CD14-positive monocyte (primary cell): Measurements from ENCODE around the gene N4BP2L2. TPM values are rescaled to one million over a fixed set of nuclear protein-coding genes. Genes with fewer than 3 reads are reported as not detected.

ENCODE experiments used
- DNase-seq, 3 donors: peaks; one replicate each; pipeline ENCODE4 v3.0.0-alpha.2; 2011 to 2022
- H2AFZ ChIP-seq: 2 replicates; pipeline ENCODE4 v1.6.0; 2012; ENCODE audit warnings: mild to moderate bottlenecking, low read depth, low read length, inconsistent platforms; ENCODE audit not compliant: insufficient read depth, poor library complexity, severe bottlenecking
- H3K27ac ChIP-seq, 2 donors: 1 replicate in 1 of 2; 2 replicates in 1 of 2; pipeline ENCODE4 v1.5.1; 2012 to 2013; ENCODE audit warnings: low read length in 2 of 2, control low read depth in 1 of 2, inconsistent platforms in 1 of 2, low read depth in 1 of 2, mild to moderate bottlenecking in 1 of 2
- H3K27me3 ChIP-seq, 2 donors: one replicate each; pipeline versions ENCODE4 v1.6.0 to v1.6.1; 2011 to 2013; ENCODE audit warnings: low read length in 2 of 2; ENCODE audit not compliant: control insufficient read depth in 2 of 2, insufficient read depth in 2 of 2
- H3K36me3 ChIP-seq, 2 donors: replicated peaks in 1 of 2; 1 replicate in 1 of 2; 2 replicates in 1 of 2; pipeline versions ENCODE4 v1.5.1 to v1.6.1; 2012 to 2013; ENCODE audit warnings: low read length in 2 of 2, control low read depth in 1 of 2, inconsistent platforms in 1 of 2, mild to moderate bottlenecking in 1 of 2; ENCODE audit not compliant: insufficient read depth in 2 of 2, control insufficient read depth in 1 of 2
- H3K4me1 ChIP-seq, 2 donors: 1 replicate in 1 of 2; 2 replicates in 1 of 2; pipeline versions ENCODE4 v1.5.1 to v1.6.1; 2012 to 2013; ENCODE audit warnings: low read length in 2 of 2, control low read depth in 1 of 2, inconsistent platforms in 1 of 2, mild to moderate bottlenecking in 1 of 2, moderate library complexity in 1 of 2; ENCODE audit not compliant: insufficient read depth in 2 of 2, control insufficient read depth in 1 of 2
- H3K4me2 ChIP-seq: replicated peaks from 2 replicates; pipeline ENCODE3; 2012; ENCODE audit warnings: low read length, moderate library complexity, mild to moderate bottlenecking; ENCODE audit not compliant: poor library complexity, severe bottlenecking; ENCODE audit errors: extremely low read depth
- H3K4me3 ChIP-seq, 3 experiments: fragments of 200-600 bp in 1 of 3; sonication (generic) in 1 of 3; replicated peaks in 1 of 3; 1 replicate in 2 of 3; 2 replicates in 1 of 3; pipeline ENCODE4 v1.5.1; 2011 to 2013; ENCODE audit warnings: low read length in 3 of 3, mild to moderate bottlenecking in 3 of 3, control low read depth in 2 of 3, low read depth in 2 of 3, inconsistent platforms in 1 of 3, moderate library complexity in 1 of 3
- H3K79me2 ChIP-seq: 2 replicates; pipeline ENCODE4 v1.6.0; 2012; ENCODE audit warnings: mild to moderate bottlenecking, control low read depth, inconsistent platforms, low read length, moderate library complexity; ENCODE audit not compliant: insufficient read depth
- H3K9ac ChIP-seq: 2 replicates; pipeline ENCODE4 v1.6.0; 2017; ENCODE audit warnings: low read length, mild to moderate bottlenecking; ENCODE audit not compliant: insufficient read depth, poor library complexity, severe bottlenecking
- H3K9me3 ChIP-seq, 2 donors: replicated peaks in 1 of 2; 1 replicate in 1 of 2; 2 replicates in 1 of 2; pipeline versions ENCODE4 v1.5.1 to v1.6.1; 2012 to 2013; ENCODE audit warnings: low read length in 2 of 2, control low read depth in 1 of 2; ENCODE audit not compliant: control insufficient read depth in 1 of 2, insufficient read depth in 1 of 2
- H4K20me1 ChIP-seq: 2 replicates; pipeline ENCODE4 v1.6.0; 2012; ENCODE audit warnings: mild to moderate bottlenecking, low read length, control low read depth, moderate library complexity; ENCODE audit not compliant: insufficient read depth
- H3K27ac Mint-ChIP-seq, 7 donors: one replicate each; pipeline ENCODE4 v1.8.0; 2020; ENCODE audit warnings: mild to moderate bottlenecking in 7 of 7, mixed read lengths in 7 of 7, moderate library complexity in 6 of 7, inconsistent platforms in 2 of 7
- H3K27me3 Mint-ChIP-seq, 3 donors: one replicate each; pipeline ENCODE4 v1.8.0; 2021 to 2022; ENCODE audit warnings: low read depth in 3 of 3, mild to moderate bottlenecking in 3 of 3, mixed read lengths in 3 of 3, moderate library complexity in 3 of 3, inconsistent platforms in 1 of 3
- H3K36me3 Mint-ChIP-seq, 2 donors: one replicate each; pipeline ENCODE4 v1.8.0; 2020; ENCODE audit warnings: mixed read lengths in 2 of 2, inconsistent platforms in 1 of 2, mild to moderate bottlenecking in 1 of 2
- H3K4me1 Mint-ChIP-seq: one replicate; pipeline ENCODE4 v1.8.0; 2020; ENCODE audit warnings: mild to moderate bottlenecking, mixed read lengths
- H3K4me3 Mint-ChIP-seq, 2 donors: one replicate each; pipeline ENCODE4 v1.8.0; 2020; ENCODE audit warnings: mild to moderate bottlenecking in 2 of 2, mixed read lengths in 2 of 2, moderate library complexity in 1 of 2
- H3K9me3 Mint-ChIP-seq, 7 donors: one replicate each; pipeline ENCODE4 v1.8.0; 2020 to 2022; ENCODE audit warnings: mixed read lengths in 7 of 7, mild to moderate bottlenecking in 6 of 7, moderate library complexity in 6 of 7, inconsistent platforms in 2 of 7
- WGBS: methylation state at CpG from one replicate; pipeline ENCODE4 v1.1.5; 2013; ENCODE audit warnings: missing lambda C conversion rate; ENCODE audit not compliant: insufficient coverage; 5-methylcytosine and 5-hydroxymethylcytosine counted together
- intact Hi-C, 2 donors: fragments of 100-400 bp; cut with micrococcal nuclease; formaldehyde crosslinking; loops; one replicate each; pipeline versions ENCODE4 v1.15.0 to v1.15.1; 2023
- polyA plus RNA-seq, 3 donors: library from polyadenylated mRNA; depleted of rRNA in 1 of 3; unstranded in 2 of 3; stranded (reverse) in 1 of 3; fragments of 300-500 nt in 2 of 3; fragments of >200 nt in 1 of 3; fragmentation: Illumina TruSeq in 2 of 3; gene quantifications; 1 replicate in 2 of 3; 2 replicates in 1 of 3; pipeline ENCODE4 v1.2.3, GENCODE V29; 2012 to 2021
- TF ChIP-seq, protein P1 (sequence below): fragments of 200-600 bp; IDR thresholded peaks from one replicate; pipeline ENCODE4 v1.8.0; 2022; ENCODE audit warnings: antibody characterized with exemption, mild to moderate bottlenecking

The N4BP2L2 gene
- polyA plus RNA-seq, 3 donors: 94.2 to 105 (median 96.4) TPM

DNA sequence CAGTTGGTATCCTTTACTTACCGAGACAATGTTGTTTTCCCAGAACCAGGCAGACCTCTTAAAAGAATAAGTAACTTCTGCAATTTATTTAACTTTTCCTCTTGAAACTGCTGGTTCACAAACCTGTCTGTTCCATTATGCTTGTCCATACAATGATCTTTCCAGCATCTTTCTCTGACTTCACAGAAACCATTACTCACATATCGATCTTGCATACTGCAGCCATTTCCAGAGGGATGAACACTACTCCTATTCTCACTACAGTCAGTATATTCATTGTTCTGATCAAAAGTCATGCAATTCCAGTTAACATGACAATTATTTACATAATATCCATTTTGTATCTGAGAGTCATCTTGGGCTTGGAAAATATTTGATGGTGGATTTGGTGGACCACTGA lies 2.8 kb downstream of the N4BP2L2 start:
- Histone ChIP-seq H3K79me2 (peaks cover 79% of the 10 kb centered on the region), H3K27ac (peak overlapping the region in 1 of 2 donors; percentile 54), H3K4me3 (no peak overlapping the region), H3K4me2 (no peak overlapping the region), H4K20me1 (peaks cover 31% of the 10 kb centered on the region), H3K36me3 (peaks cover 13 to 42% of the 10 kb centered on the region in 2 donors), H3K9ac (no peak overlapping the region), H3K9me3 (no peaks in the 10 kb centered on the region), H2AFZ (no peak overlapping the region), H3K27me3 (no peaks in the 10 kb centered on the region), H3K4me1 (peaks cover 22 to 54% of the 10 kb centered on the region in 2 donors)
- Mint-ChIP-seq H3K4me3 (no peak overlapping the region), H3K4me1 (peaks cover 64% of the 10 kb centered on the region), H3K9me3 (no peaks in the 10 kb centered on the region), H3K27me3 (no peaks in the 10 kb centered on the region), H3K36me3 (peaks cover 36 to 54% of the 10 kb centered on the region in 2 donors), H3K27ac (peak overlapping the region in 2 of 7 donors; percentile 5 to 52)
- TF ChIP-seq, protein P1, sequence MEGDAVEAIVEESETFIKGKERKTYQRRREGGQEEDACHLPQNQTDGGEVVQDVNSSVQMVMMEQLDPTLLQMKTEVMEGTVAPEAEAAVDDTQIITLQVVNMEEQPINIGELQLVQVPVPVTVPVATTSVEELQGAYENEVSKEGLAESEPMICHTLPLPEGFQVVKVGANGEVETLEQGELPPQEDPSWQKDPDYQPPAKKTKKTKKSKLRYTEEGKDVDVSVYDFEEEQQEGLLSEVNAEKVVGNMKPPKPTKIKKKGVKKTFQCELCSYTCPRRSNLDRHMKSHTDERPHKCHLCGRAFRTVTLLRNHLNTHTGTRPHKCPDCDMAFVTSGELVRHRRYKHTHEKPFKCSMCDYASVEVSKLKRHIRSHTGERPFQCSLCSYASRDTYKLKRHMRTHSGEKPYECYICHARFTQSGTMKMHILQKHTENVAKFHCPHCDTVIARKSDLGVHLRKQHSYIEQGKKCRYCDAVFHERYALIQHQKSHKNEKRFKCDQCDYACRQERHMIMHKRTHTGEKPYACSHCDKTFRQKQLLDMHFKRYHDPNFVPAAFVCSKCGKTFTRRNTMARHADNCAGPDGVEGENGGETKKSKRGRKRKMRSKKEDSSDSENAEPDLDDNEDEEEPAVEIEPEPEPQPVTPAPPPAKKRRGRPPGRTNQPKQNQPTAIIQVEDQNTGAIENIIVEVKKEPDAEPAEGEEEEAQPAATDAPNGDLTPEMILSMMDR: no peak
- intact Hi-C loops: loop anchor here (5.0 kb wide), 3 partner anchors 52 to 1007 kb away; partner anchors contain the start of genes PDS5B (in 2 of the 2) and N4BP2L1 (in 1 of the 2)
- no peak for DNase-seq
- WGBS: 94% methylated on average over 2 of the region's 2 CpGs

DNA sequence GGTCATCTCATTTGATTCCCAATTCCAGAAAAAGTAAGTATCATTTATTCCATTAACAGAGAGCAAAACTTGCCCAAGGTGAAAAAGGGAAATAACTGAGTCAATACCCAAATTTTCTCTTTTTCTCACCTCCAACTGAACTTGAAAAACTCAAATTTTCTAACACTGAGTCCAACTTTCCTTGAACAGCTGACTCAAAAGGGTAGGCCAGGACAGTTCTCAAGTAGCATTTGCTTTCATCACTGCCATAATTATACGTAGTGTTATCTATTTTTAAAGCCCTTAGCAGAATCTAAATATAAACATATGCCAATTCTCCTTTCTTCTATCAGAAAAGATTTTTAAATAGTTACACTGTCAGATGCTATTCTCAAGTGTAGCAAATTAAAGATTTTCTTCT lies 3.5 kb downstream of the N4BP2L2 start:
- TF ChIP-seq, protein P1: no peak
- intact Hi-C loops: loop anchor here (5.0 kb wide), 3 partner anchors 52 to 1007 kb away; partner anchors contain the start of genes PDS5B (in 2 of the 2) and N4BP2L1 (in 1 of the 2)
- Histone ChIP-seq H3K9ac (no peak overlapping the region), H4K20me1 (peaks cover 37% of the 10 kb centered on the region), H3K27ac (peak overlapping the region in 1 of 2 donors; percentile 32), H3K36me3 (peaks cover 13 to 42% of the 10 kb centered on the region in 2 donors), H2AFZ (no peak overlapping the region), H3K27me3 (no peaks in the 10 kb centered on the region), H3K4me3 (no peak overlapping the region), H3K4me2 (peak overlapping the region; percentile 3), H3K9me3 (no peaks in the 10 kb centered on the region), H3K4me1 (peaks cover 24 to 58% of the 10 kb centered on the region in 2 donors), H3K79me2 (peaks cover 86% of the 10 kb centered on the region)
- Mint-ChIP-seq H3K36me3 (peaks cover 36 to 54% of the 10 kb centered on the region in 2 donors), H3K27me3 (no peaks in the 10 kb centered on the region), H3K4me3 (no peak overlapping the region), H3K9me3 (no peaks in the 10 kb centered on the region), H3K27ac (peak overlapping the region in 3 of 7 donors; percentile 15 to 70 (median 50)), H3K4me1 (peaks cover 69% of the 10 kb centered on the region)
- DNase-seq: no peak
- no CpG with 5 or more reads among the region's 1 CpG for WGBS
